Karpas-422 (cell line): ENCODE measurements around the gene ADGRF4. TPM values are rescaled to one million over a fixed set of nuclear protein-coding genes. Genes with fewer than 3 reads are reported as not detected.

Experiments used
- DNase-seq: peaks from one replicate; pipeline ENCODE4 v3.0.0-alpha.2; 2015
- H2AFZ ChIP-seq: fragments of 200-600 bp; sonication (generic); 2 replicates; pipeline ENCODE4 v1.6.1; 2014; ENCODE audit warnings: antibody characterized with exemption, low read length, mixed read lengths
- H3K27ac ChIP-seq: fragments of 200-600 bp; sonication (generic); 2 replicates; pipeline ENCODE4 v1.5.1; 2014; ENCODE audit warnings: mild to moderate bottlenecking, low read length, moderate library complexity
- H3K27me3 ChIP-seq: fragments of 200-600 bp; sonication (generic); 2 replicates; pipeline ENCODE4 v1.6.1; 2014; ENCODE audit warnings: low read length, mixed read lengths
- H3K36me3 ChIP-seq: fragments of 200-600 bp; sonication (generic); 2 replicates; pipeline ENCODE4 v1.6.1; 2014; ENCODE audit warnings: low read length, mixed read lengths; ENCODE audit not compliant: insufficient read depth
- H3K4me1 ChIP-seq: fragments of 200-600 bp; sonication (generic); 2 replicates; pipeline ENCODE4 v1.6.1; 2014; ENCODE audit warnings: mild to moderate bottlenecking, low read length, mixed read lengths
- H3K4me2 ChIP-seq: fragments of 200-600 bp; sonication (generic); 2 replicates; pipeline ENCODE4 v1.6.1; 2014; ENCODE audit warnings: low read length, low read depth, mild to moderate bottlenecking; ENCODE audit not compliant: poor library complexity, severe bottlenecking
- H3K4me3 ChIP-seq: fragments of 200-600 bp; sonication (generic); 2 replicates; pipeline ENCODE4 v1.5.1; 2014; ENCODE audit warnings: mild to moderate bottlenecking, antibody characterized with exemption, low read length, mixed read lengths
- H3K79me2 ChIP-seq: fragments of 200-600 bp; sonication (generic); 2 replicates; pipeline ENCODE4 v1.6.1; 2014; ENCODE audit warnings: mild to moderate bottlenecking, low read length, mixed read lengths
- H3K9ac ChIP-seq: fragments of 200-600 bp; sonication (generic); 2 replicates; pipeline ENCODE4 v1.6.0; 2014; ENCODE audit warnings: low read length
- H3K9me2 ChIP-seq: fragments of 200-600 bp; sonication (generic), shearing (Covaris generic); replicated peaks from 2 replicates; pipeline ENCODE4 v1.6.0; 2014; ENCODE audit warnings: mild to moderate bottlenecking, low read length, moderate library complexity; ENCODE audit not compliant: insufficient read depth
- H3K9me3 ChIP-seq: fragments of 300-700, 200-600 bp; sonication (generic); 2 replicates; pipeline ENCODE4 v1.6.1; 2014; ENCODE audit warnings: low read length, mixed read lengths
- H4K20me1 ChIP-seq: fragments of 200-600 bp; sonication (generic); 2 replicates; pipeline ENCODE4 v1.6.1; 2014; ENCODE audit warnings: mild to moderate bottlenecking, antibody characterized with exemption, low read length, low read depth; ENCODE audit not compliant: insufficient read depth
- total RNA-seq: library from RNA; depleted of rRNA; stranded (reverse); fragments of >200 nt; shearing (Covaris generic); gene quantifications from 2 replicates; pipeline ENCODE4 v1.2.3, GENCODE V29; 2014; ENCODE audit warnings: low replicate concordance

ADGRF4 gene
- total RNA-seq, 1 experiment from 2014 or later, result not detected

- Histone ChIP-seq H3K4me3 (no peak overlapping the region), H3K9me2 (no peaks in the 10 kb centered on the region), H2AFZ (no peak overlapping the region), H3K27ac (no peak overlapping the region), H3K27me3 (no peaks in the 10 kb centered on the region), H3K4me1 (no peaks in the 10 kb centered on the region), H3K9ac (no peak overlapping the region), H3K36me3 (no peaks in the 10 kb centered on the region), H3K9me3 (no peaks in the 10 kb centered on the region), H3K4me2 (no peak overlapping the region), H4K20me1 (no peaks in the 10 kb centered on the region), H3K79me2 (no peaks in the 10 kb centered on the region)
- no peak for DNase-seq
Observed at GRCh38 chr6:47715782-47716181, 17.4 kb downstream of the ADGRF4 start.

DNA sequence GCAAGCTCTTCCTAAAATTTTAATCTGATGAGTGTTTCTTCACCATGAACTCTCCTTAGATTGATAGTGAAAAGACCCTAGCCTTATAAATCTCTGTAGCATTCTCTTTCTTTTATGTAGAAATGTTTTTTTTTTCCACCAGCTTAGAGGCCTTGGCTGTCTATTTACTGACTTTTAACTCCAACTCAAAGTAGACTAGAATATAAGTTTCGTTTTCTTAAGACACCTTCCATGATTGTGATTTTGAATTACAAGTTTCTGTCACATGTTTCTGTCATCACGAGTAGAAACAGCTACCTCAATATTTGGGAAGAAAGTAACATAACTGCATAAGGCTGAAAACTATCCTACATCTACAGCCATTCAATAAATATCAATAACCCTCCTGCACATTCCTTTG lies 17.8 kb downstream of the ADGRF4 start:
- Histone ChIP-seq H3K36me3 (no peaks in the 10 kb centered on the region), H3K9me2 (no peaks in the 10 kb centered on the region), H4K20me1 (no peaks in the 10 kb centered on the region), H3K27ac (no peak overlapping the region), H3K27me3 (no peaks in the 10 kb centered on the region), H3K9ac (no peak overlapping the region), H3K4me1 (no peaks in the 10 kb centered on the region), H3K9me3 (no peaks in the 10 kb centered on the region), H3K4me2 (no peak overlapping the region), H3K4me3 (no peak overlapping the region), H2AFZ (no peak overlapping the region), H3K79me2 (no peaks in the 10 kb centered on the region)
- DNase-seq, result no peak

DNA sequence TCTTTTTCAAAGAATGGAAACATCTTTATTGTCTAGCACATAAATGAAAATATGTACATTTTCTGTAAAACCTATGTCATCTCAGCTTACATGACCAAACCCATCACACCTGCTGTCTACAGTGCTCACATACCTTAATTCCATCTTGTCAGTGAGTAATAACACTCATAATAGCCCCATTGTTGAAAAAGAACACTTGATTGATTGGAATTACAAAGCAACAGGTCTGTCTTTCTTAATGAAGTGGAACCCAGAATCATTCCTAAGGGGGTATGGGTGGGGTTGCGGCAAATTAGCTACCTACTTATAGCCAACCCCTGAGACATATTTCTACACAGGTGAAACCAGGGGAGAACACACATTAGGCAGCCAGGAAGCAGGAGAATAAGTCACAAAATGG lies 20.2 kb downstream of the ADGRF4 start:
- no peaks in the 10 kb centered on the region for H3K36me3 ChIP-seq
- H3K79me2 ChIP-seq, result no peaks in the 10 kb centered on the region
- H3K4me2 ChIP-seq, result no peak overlapping the region
- no peak overlapping the region for H3K4me3 ChIP-seq
- H3K9me3 ChIP-seq, result no peaks in the 10 kb centered on the region
- no peak overlapping the region for H2AFZ ChIP-seq
- H3K27me3 ChIP-seq, result no peaks in the 10 kb centered on the region
- H3K9me2 ChIP-seq, result no peaks in the 10 kb centered on the region
- H4K20me1 ChIP-seq, result no peaks in the 10 kb centered on the region
- no peak overlapping the region for H3K27ac ChIP-seq
- no peak overlapping the region for H3K9ac ChIP-seq
- DNase-seq, result no peak
- no peaks in the 10 kb centered on the region for H3K4me1 ChIP-seq

- Histone ChIP-seq H2AFZ (no peak overlapping the region), H3K9ac (no peak overlapping the region), H3K79me2 (no peaks in the 10 kb centered on the region), H3K4me1 (no peaks in the 10 kb centered on the region), H3K4me3 (no peak overlapping the region), H3K36me3 (no peaks in the 10 kb centered on the region), H3K27ac (no peak overlapping the region), H3K4me2 (no peak overlapping the region), H3K9me2 (no peaks in the 10 kb centered on the region), H3K9me3 (no peaks in the 10 kb centered on the region), H4K20me1 (no peaks in the 10 kb centered on the region), H3K27me3 (no peaks in the 10 kb centered on the region)
- DNase-seq, result no peak
Observed at GRCh38 chr6:47721189-47721588, 22.8 kb downstream of the ADGRF4 start.

GRCh38 chr6:47722194-47722593 lies 23.8 kb downstream of the ADGRF4 start:
- Histone ChIP-seq H3K4me1 (no peaks in the 10 kb centered on the region), H3K9me3 (no peaks in the 10 kb centered on the region), H3K4me3 (no peak overlapping the region), H3K4me2 (no peak overlapping the region), H2AFZ (no peak overlapping the region), H3K9me2 (no peaks in the 10 kb centered on the region), H3K27me3 (no peaks in the 10 kb centered on the region), H4K20me1 (no peaks in the 10 kb centered on the region), H3K79me2 (no peaks in the 10 kb centered on the region), H3K36me3 (no peaks in the 10 kb centered on the region), H3K9ac (no peak overlapping the region), H3K27ac (no peak overlapping the region)
- DNase-seq, result no peak

DNA sequence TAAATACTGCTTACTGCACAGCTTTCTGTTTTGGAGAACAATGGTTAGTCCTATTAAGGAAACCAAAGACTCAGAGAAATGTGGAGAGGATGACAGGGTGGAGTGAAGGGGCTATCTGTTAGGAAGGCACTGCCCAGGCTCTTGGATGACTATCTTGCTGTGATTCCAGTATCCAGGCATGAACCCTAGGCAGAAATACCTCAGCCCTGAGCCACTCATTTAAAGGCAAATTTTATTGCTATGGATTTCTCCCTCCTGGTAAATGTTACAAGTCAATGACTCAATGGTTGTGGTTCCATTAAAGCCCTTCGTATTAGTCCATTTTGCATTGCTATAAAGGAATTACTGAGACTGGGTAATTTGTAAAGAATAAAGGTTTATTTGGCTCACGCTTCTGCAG lies 25.9 kb downstream of the ADGRF4 start:
- Histone ChIP-seq H3K36me3 (no peaks in the 10 kb centered on the region), H3K4me3 (no peak overlapping the region), H3K9me2 (no peaks in the 10 kb centered on the region), H4K20me1 (no peaks in the 10 kb centered on the region), H3K27me3 (no peaks in the 10 kb centered on the region), H3K27ac (no peak overlapping the region), H3K79me2 (no peaks in the 10 kb centered on the region), H3K9ac (no peak overlapping the region), H3K4me2 (no peak overlapping the region), H3K4me1 (no peaks in the 10 kb centered on the region), H3K9me3 (no peaks in the 10 kb centered on the region), H2AFZ (no peak overlapping the region)
- DNase-seq, result no peak

DNA sequence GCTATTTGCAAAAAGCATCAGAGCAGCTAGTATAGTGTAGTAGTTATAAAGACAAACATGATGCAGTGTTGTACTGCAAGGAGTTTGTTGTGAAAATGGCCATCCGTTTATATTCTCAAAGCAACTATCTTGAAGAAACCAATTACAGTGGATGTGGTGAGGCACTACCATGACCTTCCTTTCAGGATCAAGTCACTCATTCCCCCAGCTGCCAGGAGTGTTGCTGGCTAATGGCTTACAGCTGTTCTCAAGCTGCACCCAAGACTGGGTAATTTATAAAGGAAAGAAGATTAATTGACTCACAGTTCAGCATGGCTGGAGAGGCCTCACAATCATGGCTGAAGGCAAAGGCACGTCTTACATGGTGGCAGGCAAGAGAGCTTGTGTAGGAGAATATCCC lies 29.0 kb downstream of the ADGRF4 start:
- no peaks in the 10 kb centered on the region for H3K9me3 ChIP-seq
- no peaks in the 10 kb centered on the region for H3K9me2 ChIP-seq
- H3K79me2 ChIP-seq, result no peaks in the 10 kb centered on the region
- no peak overlapping the region for H3K4me3 ChIP-seq
- H3K9ac ChIP-seq, result no peak overlapping the region
- H3K36me3 ChIP-seq, result no peaks in the 10 kb centered on the region
- H4K20me1 ChIP-seq, result no peaks in the 10 kb centered on the region
- DNase-seq, result no peak
- H2AFZ ChIP-seq, result no peak overlapping the region
- no peaks in the 10 kb centered on the region for H3K4me1 ChIP-seq
- no peaks in the 10 kb centered on the region for H3K27me3 ChIP-seq
- no peak overlapping the region for H3K4me2 ChIP-seq
- no peak overlapping the region for H3K27ac ChIP-seq

- no peak overlapping the region for H3K9ac ChIP-seq
- no peaks in the 10 kb centered on the region for H4K20me1 ChIP-seq
- no peak overlapping the region for H3K4me3 ChIP-seq
- no peaks in the 10 kb centered on the region for H3K9me3 ChIP-seq
- no peak for DNase-seq
- no peaks in the 10 kb centered on the region for H3K9me2 ChIP-seq
- H3K4me2 ChIP-seq, result no peak overlapping the region
- no peaks in the 10 kb centered on the region; the same call in 1 of the 2 replicates for H3K4me1 ChIP-seq
- H2AFZ ChIP-seq, result no peak overlapping the region
- no peak overlapping the region for H3K27ac ChIP-seq
- no peaks in the 10 kb centered on the region for H3K27me3 ChIP-seq
- H3K79me2 ChIP-seq, result no peaks in the 10 kb centered on the region
- no peaks in the 10 kb centered on the region for H3K36me3 ChIP-seq
Observed at GRCh38 chr6:47729019-47729418, 30.6 kb downstream of the ADGRF4 start.

GRCh38 chr6:47729457-47729856 lies 31.1 kb downstream of the ADGRF4 start:
- Histone ChIP-seq H2AFZ (no peak overlapping the region), H3K4me1 (peaks cover 3% of the 10 kb centered on the region; the same call in 1 of the 2 replicates), H3K9me3 (no peaks in the 10 kb centered on the region), H3K4me3 (no peak overlapping the region), H3K27me3 (no peaks in the 10 kb centered on the region), H3K27ac (no peak overlapping the region), H3K4me2 (no peak overlapping the region), H3K79me2 (no peaks in the 10 kb centered on the region), H4K20me1 (no peaks in the 10 kb centered on the region), H3K9me2 (no peaks in the 10 kb centered on the region), H3K36me3 (no peaks in the 10 kb centered on the region), H3K9ac (no peak overlapping the region)
- no peak for DNase-seq
